Endothelial cell of umbilical vein (primary cell): ENCODE results near the gene PYCR2. TPM values are rescaled to one million over a fixed set of nuclear protein-coding genes. Genes with fewer than 3 reads are reported as not detected.

ENCODE experiments used
- BruUV-seq: library from RNA; stranded (reverse); fragments of 400-500 nt; replicated peaks from 2 replicates; lab custom pipeline; 2021; lab: Mats Ljungman, UMichigan
- CTCF ChIA-PET: fragments of 300-600, 350-600 bp; sonication (Branson Sonifier 250); formaldehyde crosslinking; loops from one replicate; lab custom pipeline; 2021; ENCODE audit warnings: antibody characterized with exemption, inconsistent platforms; lab: Charles Lee
- POLR2A ChIA-PET: fragments of 300-600, 350-600 bp; sonication (Branson Sonifier 250); formaldehyde crosslinking; loops from one replicate; lab custom pipeline; 2021; ENCODE audit warnings: antibody characterized with exemption, inconsistent platforms; lab: Charles Lee
- DNase-seq: peaks from one replicate; pipeline ENCODE4 v3.0.0-alpha.2; 2011; ENCODE audit warnings: low read depth, low spot score
- FAIRE-seq: peaks from 2 replicates; lab custom pipeline; 2011; peaks lifted over from hg19 to GRCh38; lab: Jason Lieb, UNC
- H2AFZ ChIP-seq: 2 replicates; pipeline ENCODE4 v1.6.0; 2012; ENCODE audit warnings: low read depth, low read length, control low read depth, inconsistent platforms
- H3K27ac ChIP-seq: 2 replicates; pipeline ENCODE4 v1.5.1; 2011; ENCODE audit warnings: low read depth, mild to moderate bottlenecking, control low read depth, low read length, moderate library complexity; ENCODE audit not compliant: insufficient read depth
- H3K27me3 ChIP-seq, 2 experiments: 2 replicates each; pipeline versions ENCODE4 v1.6.0 to v1.6.1; 2011; ENCODE audit warnings: low read length in 2 of 2, mixed read lengths in 1 of 2; ENCODE audit not compliant: control insufficient read depth in 2 of 2, insufficient read depth in 2 of 2
- H3K36me3 ChIP-seq, 2 experiments: 2 replicates in 1 of 2; 3 replicates in 1 of 2; pipeline ENCODE4 v1.5.1; 2011; ENCODE audit warnings: low read length in 2 of 2, mild to moderate bottlenecking in 1 of 2, moderate library complexity in 1 of 2; ENCODE audit not compliant: control insufficient read depth in 2 of 2, insufficient read depth in 2 of 2; ENCODE audit errors: extremely low read depth in 1 of 2
- H3K4me1 ChIP-seq: 3 replicates; pipeline ENCODE4 v1.5.1; 2011; ENCODE audit warnings: mild to moderate bottlenecking, low read length; ENCODE audit not compliant: control insufficient read depth, insufficient read depth; ENCODE audit errors: extremely low read depth
- H3K4me2 ChIP-seq: 2 replicates; pipeline ENCODE4 v1.6.1; 2011; ENCODE audit warnings: low read length, control low read depth, mixed read lengths; ENCODE audit not compliant: insufficient read depth
- H3K4me3 ChIP-seq, 3 experiments: fragments of 200-600 bp in 1 of 3; sonication (generic), shearing (Covaris generic) in 1 of 3; replicated peaks in 1 of 3; 2 replicates each; pipeline ENCODE4 v1.5.1; 2011 to 2016; ENCODE audit warnings: control low read depth in 3 of 3, low read length in 3 of 3, mild to moderate bottlenecking in 2 of 3, inconsistent platforms in 1 of 3, low read depth in 1 of 3, moderate library complexity in 1 of 3; ENCODE audit not compliant: insufficient read depth in 1 of 3
- H3K79me2 ChIP-seq: 2 replicates; pipeline ENCODE4 v1.6.0; 2012; ENCODE audit warnings: low read length, inconsistent platforms; ENCODE audit not compliant: control insufficient read depth, insufficient read depth
- H3K9ac ChIP-seq: replicated peaks from 2 replicates; pipeline ENCODE3; 2011; ENCODE audit warnings: low read length, control low read depth; ENCODE audit not compliant: insufficient read depth; ENCODE audit errors: extremely low read depth
- H3K9me1 ChIP-seq: replicated peaks from 3 replicates; pipeline ENCODE4 v1.6.0; 2011; ENCODE audit warnings: mild to moderate bottlenecking, low read length; ENCODE audit not compliant: control insufficient read depth, insufficient read depth; ENCODE audit errors: extremely low read depth
- H3K9me3 ChIP-seq: replicated peaks from 2 replicates; pipeline ENCODE4 v1.5.1; 2012; ENCODE audit warnings: low read length, inconsistent platforms; ENCODE audit not compliant: control insufficient read depth, insufficient read depth
- H4K20me1 ChIP-seq: replicated peaks from 2 replicates; pipeline ENCODE3; 2011; ENCODE audit warnings: mild to moderate bottlenecking, low read length; ENCODE audit not compliant: control insufficient read depth, insufficient read depth; ENCODE audit errors: extremely low read depth
- EZH2 ChIP-seq: IDR thresholded peaks from 2 replicates; pipeline ENCODE4 v1.6.1; 2012; ENCODE audit warnings: borderline replicate concordance, low read depth, mild to moderate bottlenecking, moderate library complexity, low read length, inconsistent platforms; ENCODE audit not compliant: severe bottlenecking
- FOS ChIP-seq: IDR thresholded peaks from 2 replicates; pipeline ENCODE4 v1.6.1; 2011; ENCODE audit warnings: mild to moderate bottlenecking, low read length, moderate library complexity, borderline replicate concordance; ENCODE audit not compliant: insufficient read depth
- GATA2 ChIP-seq: IDR thresholded peaks from 2 replicates; pipeline ENCODE4 v1.7.0; 2011; ENCODE audit warnings: low read depth, mild to moderate bottlenecking, moderate library complexity, mixed read lengths, low read length; ENCODE audit not compliant: insufficient read length, insufficient read depth
- JUN ChIP-seq: IDR thresholded peaks from 2 replicates; pipeline ENCODE4 v1.6.1; 2011; ENCODE audit warnings: borderline replicate concordance, low read depth; ENCODE audit not compliant: insufficient read length, insufficient read depth
- MYC ChIP-seq: IDR thresholded peaks from one replicate; pipeline ENCODE4 v1.6.1; 2011; ENCODE audit warnings: mild to moderate bottlenecking, low read depth, low read length
- POLR2A ChIP-seq: IDR thresholded peaks from 2 replicates; pipeline ENCODE4 v1.6.1; 2012; ENCODE audit warnings: low read depth, mild to moderate bottlenecking, control low read depth, low read length
- POLR2AphosphoS5 ChIP-seq: IDR thresholded peaks from 2 replicates; pipeline ENCODE4 v1.6.1; 2012; ENCODE audit warnings: low read depth, mild to moderate bottlenecking, control low read depth, low read length, moderate library complexity; ENCODE audit not compliant: insufficient read depth
- dilution Hi-C: fragments of 300-500 bp; cut with MboI; formaldehyde crosslinking; loops from one replicate; pipeline ENCODE4 v1.15.0; 2019; ENCODE audit warnings: low sequenced_read_pairs; ENCODE audit not compliant: extremely low pct_ligation_motif_present
- intact Hi-C: fragments of 100-400 bp; cut with micrococcal nuclease; formaldehyde crosslinking; loops from one replicate; pipeline ENCODE4 v1.10.0; 2022
- polyA plus RNA-seq, 4 experiments: library from polyadenylated mRNA; depleted of rRNA in 3 of 4; stranded (reverse) in 3 of 4; unstranded in 1 of 4; fragments of >200 nt; gene quantifications; 2 replicates each; pipeline versions ENCODE4 v1.2.1 to v1.2.3, GENCODE V29; 2011 to 2012; ENCODE audit warnings: missing spikeins in 1 of 4
- total RNA-seq: library from RNA; stranded (reverse); gene quantifications from 2 replicates; pipeline ENCODE4 v1.2.3, GENCODE V29; 2021
- TF ChIP-seq, protein P1 (sequence below): IDR thresholded peaks from 2 replicates; pipeline ENCODE4 v1.6.1; 2011; ENCODE audit not compliant: insufficient read depth, insufficient read length
- TF ChIP-seq, protein P2 (sequence below), 2 donors: IDR thresholded peaks; 1 replicate in 1 of 2; 2 replicates in 1 of 2; pipeline ENCODE4 v1.5.1; 2011; ENCODE audit warnings: low read length in 2 of 2, mild to moderate bottlenecking in 2 of 2, moderate library complexity in 2 of 2, control low read depth in 1 of 2, inconsistent platforms in 1 of 2, low read depth in 1 of 2; ENCODE audit not compliant: insufficient read depth in 1 of 2; ENCODE audit errors: extremely low read depth in 1 of 2

PYCR2 gene
- total and polyA plus RNA-seq, 2 donors (not counting 3 experiments of a cell fraction or from before 2014, with no cell fraction given): 64.6 to 65.1 TPM

DNA sequence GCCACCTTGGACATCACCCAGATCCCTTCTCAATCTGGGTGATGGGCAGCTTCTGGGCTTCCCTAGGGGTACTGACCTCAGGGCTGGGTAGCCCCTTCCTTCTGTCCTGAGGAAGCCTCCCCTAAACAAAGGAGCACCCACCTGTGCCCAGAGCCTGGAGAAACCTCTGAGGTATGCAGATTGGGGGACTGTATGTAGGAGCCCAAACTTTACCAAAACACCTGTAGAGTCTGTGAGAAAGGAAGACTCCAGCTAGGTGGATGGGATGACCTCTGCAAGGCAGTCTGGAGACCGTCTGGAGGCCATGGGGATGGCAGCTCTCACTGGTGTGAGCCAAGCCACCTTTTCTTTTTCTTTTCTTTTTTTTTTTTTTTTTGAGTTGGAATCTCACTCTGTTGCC lies 30.7 kb upstream of the PYCR2 start:
- Histone ChIP-seq H3K27ac (no peak overlapping the region), H3K27me3 (peaks cover 3 to 5% of the 10 kb centered on the region in 2 experiments), H3K9ac (no peak overlapping the region), H3K4me2 (no peak overlapping the region), H3K9me1 (no peaks in the 10 kb centered on the region), H3K9me3 (no peaks in the 10 kb centered on the region), H4K20me1 (no peaks in the 10 kb centered on the region), H2AFZ (no peak overlapping the region), H3K79me2 (no peaks in the 10 kb centered on the region), H3K4me1 (no peaks in the 10 kb centered on the region), H3K4me3 (no peak overlapping the region), H3K36me3 (no peaks in the 10 kb centered on the region)
- dilution Hi-C loops: no loop called here
- DNase-seq (no peak), FAIRE-seq (no peak)
- TF ChIP-seq FOS (no peak), EZH2 (no peak), JUN (no peak), POLR2AphosphoS5 (no peak), GATA2 (no peak), MYC (no peak), POLR2A (no peak)
- TF ChIP-seq, protein P1, sequence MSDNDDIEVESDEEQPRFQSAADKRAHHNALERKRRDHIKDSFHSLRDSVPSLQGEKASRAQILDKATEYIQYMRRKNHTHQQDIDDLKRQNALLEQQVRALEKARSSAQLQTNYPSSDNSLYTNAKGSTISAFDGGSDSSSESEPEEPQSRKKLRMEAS: no peak
- intact Hi-C loops: no loop called here
- ChIA-PET CTCF (interaction anchor here (0.6 to 0.9 kb wide), 2 partner anchors 9 to 39 kb away, joined by 3 to 6 read pairs; no protein-coding TSS in a partner anchor), POLR2A (no interaction called here)
- no TSS peak for BruUV-seq

DNA sequence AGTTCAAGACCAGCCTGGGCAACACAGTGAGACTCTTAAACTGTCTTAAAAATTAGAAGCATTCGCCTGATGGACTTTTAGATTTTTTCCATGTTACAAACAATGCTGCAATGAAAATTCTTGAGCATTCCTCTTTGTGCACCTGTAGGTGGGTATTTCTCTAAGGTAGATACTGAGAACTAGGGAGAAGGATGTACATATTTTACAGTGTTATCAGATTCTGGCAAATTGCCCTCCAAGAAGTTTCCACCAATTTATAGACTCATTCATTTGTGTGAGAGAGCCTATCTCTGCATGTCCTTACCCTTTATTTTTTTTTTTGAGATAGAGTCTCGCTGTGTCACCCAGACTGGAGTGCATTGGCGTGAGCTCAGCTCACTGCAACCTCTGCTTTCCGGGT lies 29.3 kb upstream of the PYCR2 start:
- H3K9me3 ChIP-seq: no peaks in the 10 kb centered on the region
- POLR2A ChIA-PET: no interaction called here
- BruUV-seq: no TSS peak
- no peaks in the 10 kb centered on the region for H3K4me1 ChIP-seq
- FAIRE-seq (no peak), DNase-seq (no peak)
- TF ChIP-seq, protein P2, sequence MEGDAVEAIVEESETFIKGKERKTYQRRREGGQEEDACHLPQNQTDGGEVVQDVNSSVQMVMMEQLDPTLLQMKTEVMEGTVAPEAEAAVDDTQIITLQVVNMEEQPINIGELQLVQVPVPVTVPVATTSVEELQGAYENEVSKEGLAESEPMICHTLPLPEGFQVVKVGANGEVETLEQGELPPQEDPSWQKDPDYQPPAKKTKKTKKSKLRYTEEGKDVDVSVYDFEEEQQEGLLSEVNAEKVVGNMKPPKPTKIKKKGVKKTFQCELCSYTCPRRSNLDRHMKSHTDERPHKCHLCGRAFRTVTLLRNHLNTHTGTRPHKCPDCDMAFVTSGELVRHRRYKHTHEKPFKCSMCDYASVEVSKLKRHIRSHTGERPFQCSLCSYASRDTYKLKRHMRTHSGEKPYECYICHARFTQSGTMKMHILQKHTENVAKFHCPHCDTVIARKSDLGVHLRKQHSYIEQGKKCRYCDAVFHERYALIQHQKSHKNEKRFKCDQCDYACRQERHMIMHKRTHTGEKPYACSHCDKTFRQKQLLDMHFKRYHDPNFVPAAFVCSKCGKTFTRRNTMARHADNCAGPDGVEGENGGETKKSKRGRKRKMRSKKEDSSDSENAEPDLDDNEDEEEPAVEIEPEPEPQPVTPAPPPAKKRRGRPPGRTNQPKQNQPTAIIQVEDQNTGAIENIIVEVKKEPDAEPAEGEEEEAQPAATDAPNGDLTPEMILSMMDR (IDR thresholded peaks at IDR 0.05; ENCODE audit: extremely low read depth in 1 of 2, insufficient read depth in 1 of 2, low read depth in 1 of 2, low read length in 2 of 2): no peak
- no peak for TF ChIP-seq POLR2AphosphoS5
- TF ChIP-seq EZH2: no peak
- no peak for TF ChIP-seq JUN
- TF ChIP-seq POLR2A: no peak
- H4K20me1 ChIP-seq: no peaks in the 10 kb centered on the region
- H3K4me2 ChIP-seq: no peak overlapping the region
- CTCF ChIA-PET: interaction anchor here (1.0 to 1.3 kb wide), 3 partner anchors 10 to 41 kb away, joined by 3 read pairs; no protein-coding TSS in a partner anchor
- H3K9ac ChIP-seq: no peak overlapping the region
- intact Hi-C loops (no loop called here), dilution Hi-C loops (no loop called here)
- no peaks in the 10 kb centered on the region for H3K79me2 ChIP-seq
- H3K27ac ChIP-seq: no peak overlapping the region
- no peaks in the 10 kb centered on the region for H3K9me1 ChIP-seq
- H3K27me3 ChIP-seq: peaks cover 6 to 9% of the 10 kb centered on the region in 2 experiments
- no peaks in the 10 kb centered on the region for H3K36me3 ChIP-seq
- no peak overlapping the region for H3K4me3 ChIP-seq
- no peak overlapping the region for H2AFZ ChIP-seq
